Dermis microvascular lymphatic vessel endothelial cell (primary cell): ENCODE data around the gene LAMC2. TPM values are rescaled to one million over a fixed set of nuclear protein-coding genes. Genes with fewer than 3 reads are reported as not detected.

Source experiments
- DNase-seq, 2 donors: peaks; one replicate each; pipeline versions ENCODE4 v3.0.0 to v3.0.0-alpha.2; 2010; ENCODE audit warnings: low read depth in 2 of 2
- total RNA-seq: library from RNA; depleted of rRNA; stranded (reverse); fragments of >200 nt; gene quantifications from 2 replicates; pipeline ENCODE4 v1.2.1, GENCODE V29; 2014

The LAMC2 gene
- total RNA-seq, 1 donor from 2014 or later = 39.9 TPM

- no peak for DNase-seq
These were observed 26.8 kb downstream of the LAMC2 start for GRCh38 chr1:183212870-183213269.

- no peak for DNase-seq
These were observed 28.2 kb downstream of the LAMC2 start for GRCh38 chr1:183214021-183214970.

GRCh38 chr1:183215076-183215720 lies 29.1 kb downstream of the LAMC2 start:
- no peak for DNase-seq

GRCh38 chr1:183215936-183216335 lies 29.9 kb downstream of the LAMC2 start:
- no peak for DNase-seq

GRCh38 chr1:183218027-183218618 lies 32.1 kb downstream of the LAMC2 start:
- DNase-seq = no peak

GRCh38 chr1:183218971-183219615 lies 33.0 kb downstream of the LAMC2 start:
- DNase-seq = peak in 1 of 2 donors; percentile 49

- no peak for DNase-seq
These were observed 33.5 kb downstream of the LAMC2 start for GRCh38 chr1:183219616-183220009.

GRCh38 chr1:183222909-183223308 lies 36.8 kb downstream of the LAMC2 start:
- DNase-seq = no peak

GRCh38 chr1:183223467-183223866 lies 37.4 kb downstream of the LAMC2 start:
- DNase-seq = no peak

- no peak for DNase-seq
These were observed 40.3 kb downstream of the LAMC2 start for GRCh38 chr1:183226361-183226760.

GRCh38 chr1:183226963-183227362 lies 40.9 kb downstream of the LAMC2 start:
- DNase-seq = no peak

GRCh38 chr1:183227422-183228346 lies 41.6 kb downstream of the LAMC2 start:
- peak; percentile 37 to 58 for DNase-seq

- no peak for DNase-seq
These were observed 42.5 kb downstream of the LAMC2 start for GRCh38 chr1:183228347-183229220.

GRCh38 chr1:183230413-183230812 lies 44.3 kb downstream of the LAMC2 start:
- DNase-seq = peak in 1 of 2 donors; percentile 79

- DNase-seq = no peak
These were observed 45.5 kb downstream of the LAMC2 start for GRCh38 chr1:183231545-183231944.

- no peak for DNase-seq
These were observed 47.0 kb downstream of the LAMC2 start for GRCh38 chr1:183233113-183233512.

- DNase-seq = peak; percentile 73 to 99
These were observed 48.8 kb downstream of the LAMC2 start for GRCh38 chr1:183234660-183235476.

GRCh38 chr1:183235503-183235902 lies 49.4 kb downstream of the LAMC2 start:
- no peak for DNase-seq
